B cell (primary cell): Measurements from ENCODE around the gene RNF215.

Source experiments
- CTCF ChIP-seq: fragments of 200-600 bp; IDR thresholded peaks from one replicate; pipeline ENCODE4 v1.8.0; 2022; ENCODE audit warnings: antibody characterized with exemption, mild to moderate bottlenecking
- EZH2 ChIP-seq: IDR thresholded peaks from 2 replicates; pipeline ENCODE4 v1.6.1; 2012; ENCODE audit warnings: borderline replicate concordance, low read depth, mild to moderate bottlenecking, moderate library complexity, low read length; ENCODE audit not compliant: insufficient read depth, poor library complexity, severe bottlenecking

- TF ChIP-seq CTCF (no peak), EZH2 (no peak)
Observed at GRCh38 chr22:30398685-30399680, 11.8 kb upstream of the RNF215 start.
